A549 treated with CORT108297 at 1 μM for 4 hours (cell line): Measurements from ENCODE around the gene MRPS18B. TPM values are rescaled to one million over a fixed set of nuclear protein-coding genes. Genes with fewer than 3 reads are reported as not detected.

Source experiments
- total RNA-seq: library from RNA; stranded (reverse); fragments of 200-300 nt; extraction: Qiagen RNA extraction; gene quantifications from 5 replicates; pipeline ENCODE4 v1.2.3, GENCODE V29; 2022

MRPS18B gene
- 71.4 to 116 TPM (median 73.6 TPM) in 5 replicates for total RNA-seq

DNA sequence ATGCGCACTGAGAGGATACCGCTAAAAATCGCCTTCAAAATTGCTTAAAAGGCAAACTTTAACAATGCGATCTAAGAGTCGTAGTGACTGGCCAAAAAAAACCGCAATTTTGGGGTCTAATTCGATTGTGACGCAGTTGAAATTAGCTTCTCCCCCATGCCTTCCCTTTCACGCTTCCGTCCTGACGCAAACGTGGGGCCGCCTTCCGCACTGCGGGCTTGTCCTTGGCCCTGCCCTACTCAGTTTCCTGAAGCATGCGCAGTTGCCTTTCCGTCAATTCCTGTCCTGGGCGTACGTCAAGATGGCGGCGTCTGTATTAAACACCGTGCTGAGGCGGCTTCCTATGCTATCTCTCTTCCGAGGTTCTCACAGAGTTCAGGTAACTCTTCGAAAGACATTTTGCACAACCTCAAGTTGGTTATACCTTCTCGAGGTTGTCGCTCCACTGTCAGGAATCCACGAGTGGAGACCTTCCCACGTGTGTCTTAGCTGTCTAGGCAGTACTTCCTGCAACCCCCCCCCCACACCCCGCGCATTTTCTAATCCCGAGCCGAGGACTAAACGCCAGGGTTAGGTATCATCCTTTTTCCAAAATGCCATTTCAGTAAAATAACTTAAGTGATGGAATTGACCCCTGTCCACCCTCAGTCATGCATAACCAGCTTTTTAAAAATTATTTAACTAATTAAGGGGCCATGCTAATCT, at the start of gene MRPS18B:
TSS of gene MRPS18B (plus strand) at position 276 of the 705 bp plus-strand sequence. CDS start at position 302, 26 bp downstream.

DNA sequence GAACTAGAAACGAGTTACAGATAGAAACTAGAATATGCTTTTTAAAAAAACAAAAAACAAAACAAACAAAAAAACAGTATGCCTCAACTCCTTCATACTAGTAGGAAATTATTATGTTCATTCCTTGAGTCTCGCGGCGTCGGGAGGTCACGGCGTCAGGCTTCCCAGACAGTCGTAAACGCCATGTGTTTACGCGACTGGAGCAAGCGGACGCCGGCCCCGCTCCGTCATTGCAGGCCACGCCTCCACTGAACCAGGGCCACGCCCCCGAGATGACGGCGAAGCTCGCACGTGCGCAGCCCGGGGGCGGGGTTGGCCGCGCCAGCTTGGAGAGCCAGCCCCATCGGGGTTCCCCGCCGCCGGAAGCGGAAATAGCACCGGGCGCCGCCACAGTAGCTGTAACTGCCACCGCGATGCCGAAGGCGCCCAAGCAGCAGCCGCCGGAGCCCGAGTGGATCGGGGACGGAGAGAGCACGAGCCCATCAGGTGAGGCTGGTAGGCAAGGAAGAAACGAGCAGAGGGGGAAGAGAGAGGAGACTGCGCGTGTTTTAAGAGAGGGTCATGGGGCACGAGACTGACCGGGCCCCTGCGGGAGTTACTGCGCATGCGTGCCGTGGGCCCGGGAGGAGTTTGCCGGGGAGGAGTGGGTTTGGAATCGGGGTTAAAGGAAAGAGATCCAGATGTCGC, 46.4 kb upstream of the MRPS18B start, which contains the start of gene ABCF1:
TSS of gene ABCF1 (plus strand) at position 368 of the 687 bp plus-strand sequence. CDS start at position 414, 46 bp downstream.

DNA sequence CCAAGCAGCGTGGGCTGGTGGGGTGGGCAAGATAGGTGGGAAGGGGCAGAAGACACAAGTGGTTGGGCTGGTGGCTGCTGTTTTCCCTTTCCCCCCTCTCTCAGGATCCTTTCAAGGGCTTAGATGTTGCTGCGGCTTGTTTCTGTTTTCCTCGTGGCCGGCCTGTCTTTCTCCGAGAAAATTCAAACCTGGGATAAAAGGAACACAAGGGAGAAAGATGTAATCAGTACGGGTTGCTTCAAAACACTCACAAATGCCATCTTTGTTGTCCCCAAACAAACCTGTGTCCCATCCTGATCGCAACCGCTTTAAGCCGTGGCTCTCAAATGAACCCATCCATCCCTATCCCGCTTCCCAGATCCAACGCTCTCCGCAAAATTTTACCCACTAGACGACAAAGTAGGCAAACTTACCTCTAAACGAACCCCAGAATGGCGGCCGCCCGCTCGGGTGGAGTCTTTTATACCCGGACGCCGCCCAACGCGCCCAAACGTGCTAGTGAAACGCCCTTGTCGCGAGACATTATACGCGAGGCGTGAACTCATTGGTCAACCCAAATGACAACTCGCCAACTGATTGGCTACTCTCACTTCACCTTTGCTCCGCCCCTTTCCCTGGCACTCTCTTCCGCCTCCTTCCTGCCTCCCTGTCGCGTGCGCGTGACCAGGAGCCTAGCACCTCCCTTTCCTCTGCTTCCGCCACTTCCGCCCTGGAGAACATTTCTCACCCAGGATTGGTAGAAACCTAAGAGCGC, 652 bp upstream of the MRPS18B start, which contains the start of gene PPP1R10:
TSS of gene PPP1R10 (minus strand) at position 433 of the 754 bp plus-strand sequence. CDS start 7,299 bp downstream, outside the sequence.

DNA sequence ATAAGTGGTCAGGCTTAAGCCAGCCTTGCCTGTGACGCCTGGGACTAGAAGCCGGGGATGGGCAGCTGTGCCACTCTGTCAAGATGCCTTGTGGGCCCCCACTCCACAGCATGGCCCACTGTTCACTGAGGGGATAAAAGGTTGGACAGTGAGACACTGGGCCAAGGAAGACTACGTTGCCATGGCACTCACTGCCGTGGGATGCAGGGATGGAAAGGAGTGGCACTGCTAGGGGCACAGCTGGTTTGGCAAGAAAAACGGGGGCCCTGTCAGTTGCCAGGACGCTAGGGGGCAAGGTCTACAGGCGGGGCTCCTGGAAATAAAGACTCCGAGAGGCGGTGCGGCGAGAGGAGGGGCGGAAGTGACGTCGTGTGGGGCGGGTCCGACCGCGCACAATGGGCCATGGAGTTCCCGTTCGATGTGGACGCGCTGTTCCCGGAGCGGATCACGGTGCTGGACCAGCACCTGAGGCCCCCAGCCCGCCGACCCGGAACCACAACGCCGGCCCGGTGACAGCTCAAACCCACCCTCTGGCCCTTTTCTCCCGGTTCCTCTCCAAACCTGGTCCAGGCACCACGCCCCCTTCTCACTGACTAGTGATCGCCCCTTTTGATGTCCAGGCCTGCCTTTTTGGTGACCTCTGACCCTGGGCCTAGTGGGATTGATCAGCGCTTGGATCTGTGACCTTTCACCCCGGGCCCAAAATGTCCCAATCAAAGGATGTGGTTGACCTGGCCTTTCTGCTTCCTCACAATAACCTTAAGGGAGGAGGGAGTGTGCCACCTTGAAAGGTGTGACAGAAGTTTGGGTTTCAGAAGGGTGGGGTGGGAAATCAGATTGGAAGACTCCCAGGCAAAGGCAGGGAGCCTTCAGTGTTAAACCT, 9.1 kb downstream of the MRPS18B start, which contains the start of gene ATAT1:
TSS of gene ATAT1 (plus strand) at position 391 of the 883 bp plus-strand sequence.

DNA sequence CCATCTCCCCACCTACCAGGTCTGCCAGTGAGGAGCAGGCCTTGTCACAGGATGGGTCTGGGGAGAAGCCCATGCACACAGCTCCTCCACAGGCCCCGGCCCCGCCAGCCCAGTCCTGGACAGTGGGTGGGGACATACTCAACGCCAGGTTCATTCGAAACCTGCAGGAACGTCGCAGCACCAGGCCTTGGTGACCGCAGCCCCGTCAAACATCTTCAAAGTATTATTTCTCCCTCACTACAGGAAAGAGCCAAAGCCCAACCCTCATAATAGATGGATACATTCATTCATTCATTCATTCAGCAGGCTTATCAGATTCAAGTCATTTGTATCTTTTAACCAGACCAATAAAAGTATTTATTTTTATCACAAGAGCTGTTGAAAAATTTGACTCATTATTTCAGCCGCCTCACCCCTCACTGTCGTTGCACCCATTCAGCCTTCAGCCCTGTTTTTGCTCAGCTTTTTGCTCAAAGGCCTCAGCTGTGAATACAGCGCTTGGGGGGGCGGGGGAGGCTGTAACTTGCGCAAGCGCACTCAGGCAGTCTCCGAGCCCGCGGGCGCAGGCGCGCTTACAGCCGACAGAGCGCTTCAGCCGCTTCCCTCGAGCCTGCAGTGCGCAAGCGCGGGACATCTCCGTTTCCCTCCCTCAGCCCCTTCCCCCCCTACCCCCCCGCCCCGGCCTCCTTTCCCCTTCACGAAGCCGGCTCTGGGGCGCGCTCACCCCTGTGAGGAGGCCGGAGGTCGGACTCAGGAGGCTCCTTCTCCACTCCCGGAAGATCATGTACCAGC, 29.0 kb downstream of the MRPS18B start, which contains the start of gene C6orf136:
TSS of gene C6orf136 (plus strand) at position 684 of the 792 bp plus-strand sequence. CDS start at position 783, 99 bp downstream.

DNA sequence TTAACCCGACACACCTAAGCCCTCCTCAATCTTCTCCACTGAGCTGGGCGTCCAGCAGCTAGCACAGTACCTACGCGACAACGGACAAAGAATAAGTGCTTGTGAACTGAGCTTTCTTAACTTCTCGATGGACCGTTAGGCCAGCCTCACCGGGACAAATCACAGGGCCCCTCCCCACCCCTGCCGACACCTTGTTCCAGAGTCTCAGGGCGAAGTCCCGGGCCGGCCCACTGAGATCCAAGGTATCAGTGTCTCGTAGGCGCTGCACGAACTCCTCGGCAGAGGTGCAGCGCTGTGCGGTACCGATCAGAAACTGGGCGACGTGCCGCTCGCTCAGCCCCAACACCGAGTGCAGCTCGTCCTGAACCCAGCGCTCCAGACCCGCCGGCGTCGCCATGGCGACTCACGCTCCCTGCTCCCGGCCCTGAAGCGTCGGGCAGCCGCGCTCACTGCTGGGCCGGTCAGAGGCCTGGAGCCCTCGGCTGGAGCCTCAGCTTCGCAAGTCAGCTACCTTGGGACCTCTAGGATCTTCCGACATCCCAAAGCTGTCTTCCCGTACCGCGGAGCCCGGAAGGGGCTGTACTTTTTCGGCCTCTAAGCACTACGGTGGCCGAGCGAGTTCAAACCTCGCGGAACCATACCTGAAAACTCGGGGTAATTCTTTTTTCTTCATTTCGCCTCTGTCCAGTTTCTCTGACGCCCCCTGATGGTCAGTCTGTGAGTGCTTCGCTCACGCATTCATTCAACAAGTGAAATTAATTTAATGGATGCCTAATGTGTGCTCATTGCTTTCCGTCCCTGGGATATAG, 55.0 kb downstream of the MRPS18B start, which contains the start of gene DHX16:
TSS of gene DHX16 (minus strand) at position 562 of the 809 bp plus-strand sequence. CDS start at position 397, 165 bp downstream.

Other genes with a start within 250 kb of the MRPS18B start
- 60.3 to 71.4 TPM (median 61.8 TPM) in 5 replicates for gene HLA-E, start 128.3 kb upstream of the MRPS18B start, total RNA-seq
- gene GNL1, start 61.4 kb upstream of the MRPS18B start, total RNA-seq = 28.4 to 36.7 TPM (median 33.9 TPM) in 5 replicates
- 14.5 to 17.3 TPM (median 16.5 TPM) in 5 replicates for gene PRR3, start 60.5 kb upstream of the MRPS18B start, total RNA-seq
- 50.4 to 58.2 TPM (median 52.3 TPM) in 5 replicates for gene ABCF1, start 46.4 kb upstream of the MRPS18B start, total RNA-seq
- 26.3 to 47.1 TPM (median 29.0 TPM) in 5 replicates for gene PPP1R10, start 597 bp upstream of the MRPS18B start, total RNA-seq
- gene ATAT1, start 9.0 kb downstream of the MRPS18B start, total RNA-seq = 4.5 to 5.9 TPM (median 5.6 TPM) in 5 replicates
- 10.2 to 14.6 TPM (median 13.1 TPM) in 5 replicates for gene C6orf136, start 29.3 kb downstream of the MRPS18B start, total RNA-seq
- 26.3 to 30.5 TPM (median 28.5 TPM) in 5 replicates for gene DHX16, start 55.2 kb downstream of the MRPS18B start, total RNA-seq
- 39.8 to 48.8 TPM (median 45.5 TPM) in 5 replicates for gene PPP1R18, start 68.8 kb downstream of the MRPS18B start, total RNA-seq
- 20.0 to 29.7 TPM (median 29.0 TPM) in 5 replicates for gene NRM, start 73.1 kb downstream of the MRPS18B start, total RNA-seq
- 16.6 to 24.7 TPM (median 18.4 TPM) in 5 replicates for gene MDC1, start 99.4 kb downstream of the MRPS18B start, total RNA-seq
- gene TUBB, start 102.5 kb downstream of the MRPS18B start, total RNA-seq = 792 to 978 TPM (median 919 TPM) in 5 replicates
- 81.9 to 102 TPM (median 96.8 TPM) in 5 replicates for gene FLOT1, start 124.8 kb downstream of the MRPS18B start, total RNA-seq
- gene IER3, start 126.7 kb downstream of the MRPS18B start, total RNA-seq = 97.9 to 167 TPM (median 130 TPM) in 5 replicates